ENCODE results near the gene MRPL22. TPM values are rescaled to one million over a fixed set of nuclear protein-coding genes. Genes with fewer than 3 reads are reported as not detected.

The MRPL22 gene
- total and polyA plus RNA-seq, 2 of the 13 experiments (the other 11 are each of a cell fraction or from before 2014, with no cell fraction given): 66.8 to 84.8 TPM

- ChIA-PET CTCF (ENCODE audit: low intra/inter-chr PET ratio, low total read pairs) (no interaction called here), POLR2A (interaction anchor here (0.7 to 1.8 kb wide), 6 partner anchors 15 to 255 kb away, joined by 3 to 5 read pairs (median 4); partner anchors contain the start of gene CNOT8)
- DNase-seq (ENCODE audit: low spot score): no peak
- ATAC-seq: no peak
- H3K4me1 ChIP-seq (ENCODE audit: insufficient read depth, low read length): peaks cover 43% of the 10 kb centered on the region
- 3% methylated on average over 5 of the region's 11 CpGs for WGBS (ENCODE audit: low lambda C conversion rate)
- H3K79me2 ChIP-seq (ENCODE audit: insufficient read depth, low read length): peaks cover 43% of the 10 kb centered on the region
- peaks cover 6 to 26% of the 10 kb centered on the region in 2 experiments for H3K36me3 ChIP-seq (replicated peaks in 1 of 2; ENCODE audit: control insufficient read depth in 1 of 2, insufficient read depth in 2 of 2, low read length in 2 of 2)
- H4K20me1 ChIP-seq (ENCODE audit: insufficient read depth, low read length): no peaks in the 10 kb centered on the region
- H2AFZ ChIP-seq (ENCODE audit: low read length): no peak overlapping the region
- intact Hi-C loops (cut with micrococcal nuclease; ENCODE audit: unreplicated experiment) (loop anchor here (1.0 to 5.0 kb wide), 2 partner anchors 70 to 290 kb away; no protein-coding TSS in a partner anchor), in situ Hi-C loops (cut with HindIII; ENCODE audit: extremely low pct_ligation_motif_present, low pct_unique_long_range_greater_than_20kb) (no loop called here)
- no peaks in the 10 kb centered on the region; a peak in 1 of 5 replicates for H3K27me3 ChIP-seq (ENCODE audit: control insufficient read depth in 1 of 2, insufficient read depth in 2 of 2, low read length in 2 of 2)
- H3K27ac ChIP-seq (ENCODE audit: extremely low read length, insufficient read depth, low read length): peak overlapping the region; percentile 63
- peak overlapping the region; percentile 81 for H3K9ac ChIP-seq (ENCODE audit: insufficient read depth, low read depth, low read length)
- H3K4me3 ChIP-seq (replicated peaks in 1 of 3; ENCODE audit: insufficient read depth in 1 of 3, low read depth in 2 of 3, low read length in 3 of 3): peak overlapping the region; percentile 73 to 88 (median 78)
- H3K9me3 ChIP-seq (ENCODE audit: low read length): no peaks in the 10 kb centered on the region
- H3K4me2 ChIP-seq (ENCODE audit: low read depth, low read length): peak overlapping the region; percentile 86
- FAIRE-seq: peak; percentile 21
- no TSS peak for BruUV-seq (replicated peaks)
- TF ChIP-seq ZSCAN31 (CRISPR knock-in tag; IDR thresholded peaks at IDR 0.05; ENCODE audit: low read depth) (no peak), ZNF337 (CRISPR knock-in tag; IDR thresholded peaks at IDR 0.05; ENCODE audit: borderline replicate concordance, low read depth) (no peak), FOXA1 (IDR thresholded peaks at IDR 0.05) (no peak), FOXA1 (CRISPR knock-in tag; IDR thresholded peaks at IDR 0.05) (no peak), ZNF383 (CRISPR knock-in tag; IDR thresholded peaks at IDR 0.05; ENCODE audit: borderline replicate concordance) (no peak), ZFP36L1 (CRISPR knock-in tag; IDR thresholded peaks at IDR 0.05) (no peak), ZFP41 (CRISPR knock-in tag; IDR thresholded peaks at IDR 0.05; ENCODE audit: borderline replicate concordance) (no peak), ZNF790 (CRISPR knock-in tag; IDR thresholded peaks at IDR 0.05; ENCODE audit: borderline replicate concordance) (no peak), DNMT1 (CRISPR knock-in tag; IDR thresholded peaks at IDR 0.05) (no peak), CBX2 (IDR thresholded peaks at IDR 0.05; ENCODE audit: low read depth, low read length) (no peak), CBX2 (CRISPR knock-in tag; IDR thresholded peaks at IDR 0.05; ENCODE audit: low read depth) (no peak), ATF6 (CRISPR knock-in tag; conservative IDR thresholded peaks at IDR 0.05) (no peak), NCOA2 (CRISPR knock-in tag; IDR thresholded peaks at IDR 0.05) (no peak), ZNF841 (CRISPR knock-in tag; IDR thresholded peaks at IDR 0.05; ENCODE audit: borderline replicate concordance) (no peak), ZNF678 (CRISPR knock-in tag; IDR thresholded peaks at IDR 0.05) (no peak), SNAI1 (CRISPR knock-in tag; IDR thresholded peaks at IDR 0.05; ENCODE audit: borderline replicate concordance) (no peak), ZFP36L2 (CRISPR knock-in tag; IDR thresholded peaks at IDR 0.05) (no peak), RXRB (CRISPR knock-in tag; IDR thresholded peaks at IDR 0.05; ENCODE audit: borderline replicate concordance) (no peak), MTA1 (CRISPR knock-in tag; IDR thresholded peaks at IDR 0.05; ENCODE audit: borderline replicate concordance) (no peak), BATF2 (CRISPR knock-in tag; IDR thresholded peaks at IDR 0.05) (no peak)
- TF ChIP-seq, protein P1, sequence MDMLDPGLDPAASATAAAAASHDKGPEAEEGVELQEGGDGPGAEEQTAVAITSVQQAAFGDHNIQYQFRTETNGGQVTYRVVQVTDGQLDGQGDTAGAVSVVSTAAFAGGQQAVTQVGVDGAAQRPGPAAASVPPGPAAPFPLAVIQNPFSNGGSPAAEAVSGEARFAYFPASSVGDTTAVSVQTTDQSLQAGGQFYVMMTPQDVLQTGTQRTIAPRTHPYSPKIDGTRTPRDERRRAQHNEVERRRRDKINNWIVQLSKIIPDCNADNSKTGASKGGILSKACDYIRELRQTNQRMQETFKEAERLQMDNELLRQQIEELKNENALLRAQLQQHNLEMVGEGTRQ (IDR thresholded peaks at IDR 0.05; ENCODE audit: low read depth, low read length): 0 out of 2 replicates have a peak, but pooled peaks have one; percentile 7
- TF ChIP-seq, protein P1 (CRISPR knock-in tag; IDR thresholded peaks at IDR 0.05; ENCODE audit: borderline replicate concordance): peak; percentile 66; the same call in 1 of the 2 replicates
Observed at GRCh38 chr5:154937186-154937717, 3.6 kb upstream of the MRPL22 start.
